CD4-positive, alpha-beta T cell treated with Interleukin-4 for 1 hour (primary cell): ENCODE measurements around the gene COL5A1.
"Not testable (repeated sequence)": the region's sequence is repeated elsewhere in the genome, so short reads cannot be mapped to it uniquely, and the experiment has no call there.

ENCODE experiments used
- DNase-seq, 2 donors: peaks; one replicate each; pipeline ENCODE4 v3.0.0-alpha.2; 2020 to 2022

The COL5A1 gene

GRCh38 chr9:134712926-134713325 lies 71.3 kb downstream of the COL5A1 start:
- DNase-seq: no peak

- DNase-seq: not testable (repeated sequence)
Measured at GRCh38 chr9:134715536-134715935, 73.9 kb downstream of the COL5A1 start.

- DNase-seq: no peak
Measured at GRCh38 chr9:134716067-134716466, 74.5 kb downstream of the COL5A1 start.

GRCh38 chr9:134717056-134717455 lies 75.5 kb downstream of the COL5A1 start:
- DNase-seq: no peak

GRCh38 chr9:134717924-134718645 lies 76.5 kb downstream of the COL5A1 start:
- DNase-seq: no peak

GRCh38 chr9:134719331-134719730 lies 77.7 kb downstream of the COL5A1 start:
- DNase-seq: no peak

GRCh38 chr9:134720136-134720753 lies 78.6 kb downstream of the COL5A1 start:
- no peak for DNase-seq

- DNase-seq: no peak
Measured at GRCh38 chr9:134720796-134721195, 79.2 kb downstream of the COL5A1 start.

- no peak for DNase-seq
Measured at GRCh38 chr9:134721344-134721743, 79.7 kb downstream of the COL5A1 start.

- no peak for DNase-seq
Measured at GRCh38 chr9:134722120-134722701, 80.6 kb downstream of the COL5A1 start.

GRCh38 chr9:134723037-134723436 lies 81.4 kb downstream of the COL5A1 start:
- no peak for DNase-seq

GRCh38 chr9:134723491-134724190 lies 82.0 kb downstream of the COL5A1 start:
- DNase-seq: no peak

GRCh38 chr9:134724202-134724911 lies 82.8 kb downstream of the COL5A1 start:
- DNase-seq: no peak

- no peak for DNase-seq
Measured at GRCh38 chr9:134724912-134725604, 83.5 kb downstream of the COL5A1 start.

- no peak for DNase-seq
Measured at GRCh38 chr9:134725605-134725940, 84.0 kb downstream of the COL5A1 start.

- no peak for DNase-seq
Measured at GRCh38 chr9:134726026-134726721, 84.6 kb downstream of the COL5A1 start.

- no peak for DNase-seq
Measured at GRCh38 chr9:134726722-134727034, 85.1 kb downstream of the COL5A1 start.

GRCh38 chr9:134728021-134728795 lies 86.6 kb downstream of the COL5A1 start:
- DNase-seq: no peak

GRCh38 chr9:134728801-134729495 lies 87.3 kb downstream of the COL5A1 start:
- DNase-seq: no peak

GRCh38 chr9:134730011-134730760 lies 88.6 kb downstream of the COL5A1 start:
- DNase-seq: no peak
